ENCODE results near the gene CEACAM6. TPM values are rescaled to one million over a fixed set of nuclear protein-coding genes. Genes with fewer than 3 reads are reported as not detected.
"Not testable (repeated sequence)": the region's sequence is repeated elsewhere in the genome, so short reads cannot be mapped to it uniquely, and the experiment has no call there.

Gene CEACAM6
- total RNA-seq, 1 donor from 2014 or later, result 0.13 TPM

GRCh38 chr19:41748012-41748411 lies 7.3 kb upstream of the CEACAM6 start:
- TF ChIP-seq CTCF (IDR thresholded peaks at IDR 0.05; ENCODE audit: insufficient read depth, low read length, poor library complexity, severe bottlenecking), result no peak

GRCh38 chr19:41750248-41751134 lies 4.8 kb upstream of the CEACAM6 start:
- H3K27me3 ChIP-seq (ENCODE audit: control insufficient read depth, insufficient read depth, low read length), result peaks cover 10% of the 10 kb centered on the region
- H3K36me3 ChIP-seq (ENCODE audit: control insufficient read depth, insufficient read depth, low read length); DNase-seq (ENCODE audit: low read depth); H3K4me3 ChIP-seq (ENCODE audit: low read depth, low read length): not testable (repeated sequence)

More at GRCh38 chr19:41748012-41748411, 7.3 kb upstream of the CEACAM6 start:
- Histone ChIP-seq H3K4me3 (ENCODE audit: low read depth, low read length) (no peak overlapping the region), H3K27me3 (ENCODE audit: control insufficient read depth, insufficient read depth, low read length) (peaks cover 10% of the 10 kb centered on the region), H3K36me3 (ENCODE audit: control insufficient read depth, insufficient read depth, low read length) (no peaks in the 10 kb centered on the region)
- DNase-seq (ENCODE audit: low read depth), result no peak

- DNase-seq (ENCODE audit: low read depth), result no peak
- Histone ChIP-seq H3K27me3 (ENCODE audit: control insufficient read depth, insufficient read depth, low read length) (no peaks in the 10 kb centered on the region), H3K36me3 (ENCODE audit: control insufficient read depth, insufficient read depth, low read length) (no peaks in the 10 kb centered on the region), H3K4me3 (ENCODE audit: low read depth, low read length) (no peak overlapping the region)
- peak; percentile 63 for TF ChIP-seq CTCF (IDR thresholded peaks at IDR 0.05; ENCODE audit: insufficient read depth, low read length, poor library complexity, severe bottlenecking)
These were observed 2.2 kb upstream of the CEACAM6 start for GRCh38 chr19:41753159-41753558.

GRCh38 chr19:41753936-41754529 lies 1.3 kb upstream of the CEACAM6 start:
- peak; percentile 77 for TF ChIP-seq CTCF (IDR thresholded peaks at IDR 0.05; ENCODE audit: insufficient read depth, low read length, poor library complexity, severe bottlenecking)
- DNase-seq (ENCODE audit: low read depth), result no peak
- no peaks in the 10 kb centered on the region for H3K36me3 ChIP-seq (ENCODE audit: control insufficient read depth, insufficient read depth, low read length)

GRCh38 chr19:41758846-41759245 lies 3.5 kb downstream of the CEACAM6 start:
- TF ChIP-seq CTCF (IDR thresholded peaks at IDR 0.05; ENCODE audit: insufficient read depth, low read length, poor library complexity, severe bottlenecking), result no peak
- Histone ChIP-seq H3K4me3 (ENCODE audit: low read depth, low read length) (no peak overlapping the region), H3K36me3 (ENCODE audit: control insufficient read depth, insufficient read depth, low read length) (no peaks in the 10 kb centered on the region), H3K27me3 (ENCODE audit: control insufficient read depth, insufficient read depth, low read length) (no peaks in the 10 kb centered on the region)
- DNase-seq (ENCODE audit: low read depth), result no peak

More at GRCh38 chr19:41753936-41754529, 1.3 kb upstream of the CEACAM6 start:
- H3K4me3 ChIP-seq (ENCODE audit: low read depth, low read length), result no peak overlapping the region
- no peaks in the 10 kb centered on the region for H3K27me3 ChIP-seq (ENCODE audit: control insufficient read depth, insufficient read depth, low read length)

GRCh38 chr19:41767115-41767514 lies 11.8 kb downstream of the CEACAM6 start:
- TF ChIP-seq CTCF (IDR thresholded peaks at IDR 0.05; ENCODE audit: insufficient read depth, low read length, poor library complexity, severe bottlenecking), result no peak
- H3K4me3 ChIP-seq (ENCODE audit: low read depth, low read length), result no peak overlapping the region
- no peaks in the 10 kb centered on the region for H3K36me3 ChIP-seq (ENCODE audit: control insufficient read depth, insufficient read depth, low read length)
- H3K27me3 ChIP-seq (ENCODE audit: control insufficient read depth, insufficient read depth, low read length), result no peaks in the 10 kb centered on the region
- no peak for DNase-seq (ENCODE audit: low read depth)

GRCh38 chr19:41768105-41768504 lies 12.8 kb downstream of the CEACAM6 start:
- H3K27me3 ChIP-seq (ENCODE audit: control insufficient read depth, insufficient read depth, low read length); H3K36me3 ChIP-seq (ENCODE audit: control insufficient read depth, insufficient read depth, low read length); H3K4me3 ChIP-seq (ENCODE audit: low read depth, low read length); DNase-seq (ENCODE audit: low read depth): not testable (repeated sequence)
